Superior temporal gyrus (tissue), 1 donor: ENCODE measurements around the gene TGFA.
"Not testable (repeated sequence)": the region's sequence is repeated elsewhere in the genome, so short reads cannot be mapped to it uniquely, and the experiment has no call there.

Experiments
- DNase-seq: peaks from one replicate; pipeline ENCODE4 v3.0.0-alpha.2; 2016; ENCODE audit errors: extremely low spot score

TGFA gene

DNA sequence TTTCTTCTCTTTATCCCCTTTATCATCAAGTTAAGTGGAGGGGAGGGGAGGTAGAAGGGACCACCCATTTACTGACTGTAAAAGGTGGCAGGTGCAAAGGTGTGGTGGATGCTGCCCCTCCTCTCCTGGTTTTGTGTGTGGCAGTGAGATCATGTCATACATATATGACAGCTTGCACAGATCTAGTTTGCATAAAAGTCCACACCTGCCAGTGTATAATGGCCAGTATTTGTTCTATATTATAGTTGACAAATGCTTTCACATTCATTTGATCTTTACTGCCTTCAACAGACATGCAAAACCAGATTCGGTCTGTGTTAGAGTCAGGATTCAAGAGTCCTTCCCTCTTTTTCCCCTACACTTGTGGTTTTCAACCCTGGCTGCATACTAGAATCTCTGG, 55.1 kb downstream of the TGFA start:
- no peak for DNase-seq

DNA sequence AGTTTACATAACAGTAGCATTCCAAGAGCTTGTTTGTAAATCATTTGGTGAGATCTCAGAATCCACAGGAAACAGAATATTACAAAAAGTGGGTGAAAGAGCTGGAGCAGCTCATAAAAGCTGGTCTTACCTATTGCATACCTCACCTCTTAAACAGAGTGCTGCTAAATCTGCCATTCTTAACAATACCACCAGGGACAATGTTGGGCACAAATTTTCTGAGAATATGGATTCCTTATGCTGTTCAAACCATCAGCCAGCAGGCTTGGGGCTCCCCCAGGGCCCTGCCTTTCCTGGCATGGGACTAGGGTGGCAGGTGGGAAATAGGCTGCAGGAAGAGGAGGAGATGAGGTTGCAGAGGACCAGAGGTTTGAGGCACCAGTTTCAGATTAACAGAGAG, 55.6 kb downstream of the TGFA start:
- DNase-seq, result no peak

DNA sequence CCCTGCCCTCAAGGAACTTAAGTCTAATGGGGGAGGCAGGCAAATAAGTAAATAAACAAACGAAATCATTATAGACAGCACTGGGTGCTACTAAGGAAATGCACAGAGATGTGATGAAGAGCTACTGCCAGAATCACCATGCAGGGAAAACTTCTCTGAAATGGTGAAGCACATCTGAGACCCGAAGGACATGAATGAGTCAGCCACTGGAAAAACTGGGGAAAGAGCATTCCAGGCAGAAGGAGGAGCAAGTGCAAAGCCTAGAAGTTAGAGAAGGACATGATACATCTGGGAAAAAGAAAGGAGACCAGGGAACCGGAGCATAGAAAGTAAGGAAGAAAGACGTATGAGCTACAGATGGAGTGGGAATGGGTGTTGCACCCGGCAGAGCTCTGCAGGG, 56.8 kb downstream of the TGFA start:
- DNase-seq, result no peak

DNA sequence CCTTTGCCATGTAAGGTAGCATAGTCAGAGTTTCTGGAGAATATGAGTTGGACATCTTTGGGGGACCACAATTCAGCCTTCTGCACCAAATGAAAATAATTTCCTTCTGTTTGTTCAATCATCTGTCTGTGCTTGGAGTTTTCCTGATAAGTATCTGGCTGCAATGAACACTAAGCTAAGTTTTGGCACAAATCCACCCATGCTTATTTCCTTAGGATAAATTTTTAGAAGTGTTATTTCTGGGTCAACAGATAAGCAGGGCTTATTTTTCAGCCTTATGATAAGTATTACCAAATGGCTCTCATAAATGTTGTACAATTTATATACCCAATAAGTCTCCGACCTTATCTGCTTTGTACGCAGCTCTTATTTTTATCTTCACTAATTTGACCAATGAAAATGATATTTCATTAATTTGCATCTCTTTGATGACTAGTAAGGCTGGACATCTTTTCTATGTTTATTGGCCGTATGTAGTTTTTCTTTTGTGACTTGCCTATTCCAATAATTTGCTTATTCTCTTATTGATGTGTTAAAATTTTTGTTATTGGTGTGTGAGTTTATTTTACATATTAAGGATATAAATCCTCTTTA, 59.2 kb downstream of the TGFA start:
- DNase-seq, result no peak

DNA sequence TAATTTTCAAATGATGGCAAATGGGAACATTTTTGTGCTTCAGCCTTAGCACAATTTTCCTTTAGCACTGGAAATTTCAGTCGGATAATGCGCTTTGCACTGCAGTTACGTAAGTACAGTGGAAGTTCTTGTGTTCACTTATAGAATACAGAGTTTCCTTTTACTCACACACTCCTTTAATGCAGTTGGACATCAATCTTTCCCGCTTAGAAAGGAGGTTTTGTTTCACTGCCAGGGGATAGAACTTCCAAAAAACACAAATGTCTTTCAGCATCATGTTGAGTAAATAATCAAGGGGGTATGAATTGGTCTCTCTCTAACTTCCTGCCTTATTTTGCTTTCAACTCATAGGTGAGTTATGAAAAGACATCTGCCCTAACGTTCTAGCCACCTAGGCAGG, 63.2 kb downstream of the TGFA start:
- no peak for DNase-seq

DNA sequence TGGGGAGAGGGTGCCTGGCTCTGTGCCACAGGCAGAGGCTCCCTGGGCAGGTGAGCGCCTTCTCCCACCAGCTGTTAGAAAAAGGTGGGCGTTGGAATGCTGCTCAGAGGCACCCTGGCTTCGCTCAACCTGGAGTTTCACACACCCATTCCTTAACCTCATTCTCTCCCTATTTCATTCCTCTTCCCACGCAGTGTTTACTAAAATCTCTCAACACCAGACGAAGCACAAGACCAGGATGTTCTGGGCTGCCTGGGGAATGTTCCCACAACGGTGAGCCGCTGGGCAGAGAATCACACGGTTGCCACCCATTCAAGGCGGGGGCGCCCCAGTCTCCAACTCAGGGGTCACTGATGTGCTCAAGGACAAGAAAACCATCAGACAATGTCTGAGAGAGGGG, 64.5 kb downstream of the TGFA start:
- no peak for DNase-seq

DNA sequence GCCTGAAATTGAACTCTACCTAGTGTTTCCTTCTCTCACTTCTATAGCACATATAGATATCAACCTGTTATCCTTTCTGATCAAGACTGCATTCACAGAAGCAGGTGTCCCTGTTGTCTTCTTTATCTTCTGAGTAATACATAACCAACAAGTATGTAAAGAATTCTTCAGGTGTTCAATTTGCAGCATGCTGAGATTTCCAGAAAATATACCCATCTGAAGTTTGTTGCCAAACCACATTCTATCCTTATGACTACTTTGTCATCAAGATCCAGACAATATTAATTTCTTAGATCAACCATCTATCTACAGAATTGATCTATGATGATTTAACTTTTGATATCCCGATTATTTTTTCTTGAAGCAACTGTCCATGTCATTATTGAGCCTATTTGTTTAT, 69.5 kb downstream of the TGFA start:
- DNase-seq, result no peak

DNA sequence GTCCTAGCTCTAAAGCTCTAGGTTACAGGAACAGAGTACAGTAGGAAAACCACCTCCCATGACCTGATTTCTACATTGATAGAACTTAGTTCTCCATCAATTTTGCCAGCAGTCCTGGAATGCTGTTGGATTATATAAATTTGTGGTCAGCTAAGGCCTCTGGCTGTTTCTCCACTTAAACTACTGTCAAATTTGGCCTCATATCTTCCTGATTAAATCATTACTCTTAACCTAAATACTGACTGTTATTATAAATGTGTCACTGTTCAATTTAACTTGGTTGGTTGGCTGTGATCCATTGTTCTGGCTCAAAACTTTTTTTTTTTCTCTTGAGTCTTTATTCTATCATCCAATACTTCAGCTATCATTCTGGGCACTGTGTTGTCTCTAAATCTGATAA, 71.2 kb downstream of the TGFA start:
- no peak for DNase-seq

DNA sequence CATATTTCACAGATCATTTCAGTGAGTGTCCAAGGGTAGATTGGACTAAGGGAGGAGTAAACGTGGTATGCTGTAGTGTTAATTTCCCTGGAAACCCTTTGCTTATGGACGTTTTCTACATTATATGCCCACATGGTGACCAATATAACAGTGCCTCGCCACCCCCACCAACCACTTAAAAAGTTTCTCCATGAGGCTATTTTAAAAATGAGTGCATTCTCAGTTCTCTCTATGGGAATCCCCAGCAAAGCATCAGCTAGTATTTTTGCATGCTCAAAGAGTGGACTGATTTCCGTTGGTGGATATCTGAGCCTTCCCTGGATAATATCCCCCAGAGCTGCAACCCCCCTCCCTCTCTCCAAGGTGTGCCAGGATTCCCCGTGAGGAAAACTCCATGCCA, 73.2 kb downstream of the TGFA start:
- no peak for DNase-seq

DNA sequence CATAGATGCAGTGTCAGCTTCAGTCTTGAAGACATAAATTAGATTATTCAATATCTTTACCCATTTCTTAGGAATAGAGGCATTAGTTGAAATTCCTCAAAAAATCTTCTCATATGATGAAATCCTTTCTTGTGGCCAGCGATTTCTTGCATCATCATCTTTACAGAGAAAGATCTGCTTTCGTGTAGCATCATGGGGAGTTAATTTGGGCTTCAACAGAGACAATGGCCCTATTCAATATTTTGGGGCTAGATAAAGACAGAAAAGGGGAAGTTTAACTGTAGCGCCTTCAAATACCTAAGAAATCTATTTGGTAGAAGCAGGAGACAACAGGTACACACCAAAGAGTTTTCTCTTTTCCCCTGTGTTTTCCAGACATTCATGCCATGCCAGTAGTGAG, 73.8 kb downstream of the TGFA start:
- no peak for DNase-seq

DNA sequence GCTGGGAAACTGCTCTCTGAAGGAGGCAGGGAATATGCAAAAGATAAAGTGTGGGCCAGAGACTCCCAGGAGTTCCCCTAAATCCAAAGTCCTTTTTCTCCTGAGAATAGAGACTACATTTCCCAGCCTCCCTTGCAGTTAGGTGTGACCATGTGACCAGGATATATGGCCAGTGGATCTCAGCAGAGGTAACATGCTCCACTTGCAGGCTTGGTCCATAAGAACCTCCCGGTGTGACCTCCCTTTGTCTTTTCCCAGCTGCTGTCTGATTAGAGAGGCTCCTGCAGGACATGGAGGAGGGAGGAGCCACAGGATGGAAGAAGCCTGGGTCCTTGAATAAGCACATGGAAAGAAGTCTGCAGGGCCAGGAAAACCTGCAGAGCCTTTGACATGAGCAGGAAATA, 76.2 kb downstream of the TGFA start:
- DNase-seq, result no peak

DNA sequence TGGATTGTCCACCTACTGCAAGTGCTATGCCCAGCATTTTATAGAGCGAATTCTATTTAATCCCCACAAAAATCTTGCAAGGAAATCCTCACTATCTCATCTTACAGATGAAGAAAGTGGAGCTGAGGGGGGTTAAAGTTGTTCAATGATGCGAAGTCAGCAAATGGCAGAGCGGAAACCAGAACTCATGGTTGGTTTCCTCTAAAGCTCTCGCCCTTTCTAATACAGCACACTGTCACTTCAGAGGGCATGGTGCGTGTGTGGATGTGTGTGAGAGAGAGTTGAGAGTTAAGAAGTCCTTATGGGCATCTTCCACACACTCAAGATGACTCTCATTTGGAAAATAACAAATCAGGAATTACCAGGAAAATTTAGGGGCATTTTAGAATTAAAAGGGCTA, 78.4 kb downstream of the TGFA start:
- no peak for DNase-seq

DNA sequence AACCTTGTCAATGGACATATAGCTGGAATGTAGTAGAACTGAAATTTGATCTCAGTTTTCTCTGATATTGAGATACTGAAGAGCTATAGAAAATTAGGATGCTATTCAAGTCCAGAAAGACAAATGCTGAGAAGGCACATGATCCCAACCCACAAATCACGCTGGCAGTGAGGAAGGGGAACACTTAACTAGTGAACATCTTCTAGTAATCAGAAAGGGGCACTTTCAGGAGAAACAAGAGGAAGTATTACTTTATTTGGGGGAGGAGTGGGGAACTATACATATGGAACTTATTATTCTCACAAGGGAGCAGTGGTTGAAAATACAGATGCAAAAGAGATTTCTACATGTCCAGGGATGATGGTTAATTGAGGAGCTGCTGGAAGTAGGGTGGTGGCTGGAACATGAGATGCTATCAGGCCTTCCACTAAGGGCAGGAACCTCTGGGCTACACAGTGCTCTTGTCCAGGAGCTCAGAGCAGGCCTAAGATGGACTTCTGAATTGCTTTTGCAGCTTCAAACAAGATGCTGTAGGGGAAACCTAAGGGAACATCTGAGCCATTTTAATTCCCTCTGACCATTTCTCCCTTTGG, 79.3 kb downstream of the TGFA start:
- no peak for DNase-seq

DNA sequence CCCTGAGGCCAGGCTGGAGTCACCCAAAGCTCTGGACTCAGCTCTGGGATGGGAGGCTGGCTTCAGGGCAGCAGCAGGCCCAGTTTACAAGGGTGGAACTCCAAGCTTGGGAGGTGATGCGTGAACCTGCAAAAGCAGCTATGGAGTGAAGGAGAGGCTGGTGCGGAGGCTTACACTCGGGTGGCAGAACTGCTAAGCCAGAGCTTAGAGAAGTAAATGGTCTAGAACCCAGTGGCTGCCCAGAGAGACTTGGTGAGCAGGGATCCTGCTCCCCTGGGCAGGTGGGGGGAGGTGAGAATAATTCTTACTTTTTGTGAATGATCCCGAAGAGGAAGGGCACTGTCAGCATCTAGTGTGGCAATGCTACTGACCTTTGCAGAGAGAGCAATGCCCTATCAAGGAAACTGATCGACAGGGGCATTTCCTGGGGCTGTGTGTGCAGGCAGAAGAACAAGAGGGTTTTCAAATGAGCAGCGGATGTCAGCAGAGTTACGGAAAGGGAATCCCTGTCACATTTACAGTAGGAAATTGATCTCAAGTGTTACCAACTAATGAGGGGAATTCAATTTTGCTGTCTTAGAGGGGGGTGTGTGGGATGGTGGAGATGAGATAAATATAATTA, 80.4 kb downstream of the TGFA start:
- DNase-seq, result no peak

DNA sequence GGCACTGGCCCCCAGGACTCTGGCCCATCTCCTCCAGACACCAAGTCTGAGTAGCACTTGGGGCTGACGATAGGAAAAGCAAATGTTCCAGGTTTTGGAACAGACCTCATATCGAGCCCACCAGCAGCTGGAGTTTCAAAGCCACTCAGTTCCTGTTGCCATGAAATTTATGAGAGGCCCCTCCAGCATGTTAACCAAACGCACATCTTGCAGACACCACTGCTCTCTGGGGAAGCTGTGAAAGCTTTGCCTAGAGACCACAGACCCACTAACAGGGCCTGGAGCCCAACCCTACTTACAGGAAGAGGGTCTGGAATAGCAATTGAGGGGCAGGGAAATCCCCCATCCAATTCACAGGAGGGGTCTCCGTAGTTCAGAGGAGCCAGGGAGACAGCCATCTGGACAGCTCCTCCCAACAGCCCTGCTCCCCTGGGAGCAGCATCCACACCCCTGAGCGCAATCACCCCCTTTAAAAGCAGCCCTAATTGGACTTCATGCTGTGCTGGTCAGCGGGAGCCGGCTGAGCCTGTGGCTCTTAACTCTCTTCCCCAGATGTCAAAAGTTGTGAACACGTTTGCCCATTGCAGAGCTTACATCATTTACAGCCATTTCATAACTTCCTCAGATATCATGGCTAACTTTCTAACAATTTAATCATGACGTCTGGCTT, 81.3 kb downstream of the TGFA start:
- DNase-seq, result no peak

DNA sequence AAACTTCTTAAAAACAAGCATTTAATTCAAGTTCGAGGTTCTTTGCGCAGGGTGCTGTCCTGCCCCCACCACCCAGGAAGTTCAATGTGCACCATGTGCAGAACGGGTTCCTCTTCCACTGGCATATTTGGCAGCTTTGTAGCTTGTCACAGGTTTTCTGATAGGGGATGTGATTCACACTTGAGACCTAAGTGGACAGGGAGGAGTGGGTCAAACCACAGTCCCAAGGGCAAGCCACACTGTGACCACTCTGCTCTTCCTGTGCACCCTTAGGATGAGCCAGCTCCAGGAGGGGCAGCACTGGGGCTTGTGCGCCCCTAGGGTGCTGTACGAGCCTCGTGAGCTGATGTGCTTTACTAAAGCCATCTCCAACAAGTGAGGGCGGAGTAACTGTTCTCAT, 82.5 kb downstream of the TGFA start:
- DNase-seq, result no peak

DNA sequence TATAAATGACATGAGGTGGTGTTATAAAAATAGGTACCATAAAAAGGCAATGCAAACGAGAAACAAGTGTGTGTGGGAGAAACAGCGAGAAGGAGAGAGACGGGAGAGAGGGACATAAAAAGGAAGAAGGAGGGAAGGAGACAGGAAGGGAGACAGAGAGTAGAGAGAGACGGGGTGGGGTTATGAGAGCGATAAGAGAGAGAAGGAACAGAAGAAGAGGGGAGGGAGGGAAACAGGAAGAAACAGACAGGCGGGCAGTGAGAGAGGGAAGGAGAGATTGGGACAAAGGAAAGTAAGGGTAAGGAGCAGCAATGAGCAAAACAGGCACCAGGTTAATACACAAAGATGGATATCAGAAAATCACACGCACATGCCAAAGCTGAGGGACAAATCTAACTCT, 83.7 kb downstream of the TGFA start:
- DNase-seq, result no peak

DNA sequence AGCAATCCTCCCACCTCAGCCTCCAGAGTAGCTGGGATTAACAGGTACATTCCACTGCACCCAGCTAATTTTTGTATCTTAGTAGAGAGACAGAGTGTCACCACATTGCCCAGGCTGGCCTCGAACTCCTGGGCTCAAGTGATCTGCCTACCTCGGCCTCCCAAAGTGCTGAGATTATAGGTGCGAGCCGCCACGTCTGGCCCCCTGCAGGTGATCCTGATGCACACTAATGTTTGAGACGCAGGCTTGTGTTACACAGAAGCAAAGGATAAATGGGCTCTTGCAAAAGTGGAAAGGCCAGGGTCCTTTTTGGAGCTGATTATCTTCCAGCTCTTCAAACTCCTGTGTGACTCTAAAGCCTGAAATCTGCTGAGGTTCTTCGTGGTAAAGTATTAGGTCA, 84.2 kb downstream of the TGFA start:
- DNase-seq, result no peak

DNA sequence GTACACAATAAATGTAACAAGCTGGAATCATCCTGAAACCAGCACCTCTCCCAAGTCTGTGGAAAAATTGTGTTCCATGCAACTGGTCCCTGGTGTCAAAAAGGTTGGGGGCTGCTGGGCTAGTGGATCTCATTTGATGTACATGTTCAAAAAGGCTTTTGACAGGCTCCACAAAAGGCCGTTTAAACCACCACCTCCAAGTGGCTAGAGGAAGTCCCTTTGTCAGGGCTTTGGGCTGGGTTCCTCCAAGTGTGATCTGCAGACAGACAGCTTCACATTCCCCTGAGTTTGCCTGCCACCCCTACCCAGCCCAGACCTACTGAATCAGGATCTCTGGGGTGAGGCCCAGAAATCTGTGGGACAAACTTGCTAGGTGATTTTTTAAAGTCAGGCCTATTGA, 84.7 kb downstream of the TGFA start:
- DNase-seq, result no peak

DNA sequence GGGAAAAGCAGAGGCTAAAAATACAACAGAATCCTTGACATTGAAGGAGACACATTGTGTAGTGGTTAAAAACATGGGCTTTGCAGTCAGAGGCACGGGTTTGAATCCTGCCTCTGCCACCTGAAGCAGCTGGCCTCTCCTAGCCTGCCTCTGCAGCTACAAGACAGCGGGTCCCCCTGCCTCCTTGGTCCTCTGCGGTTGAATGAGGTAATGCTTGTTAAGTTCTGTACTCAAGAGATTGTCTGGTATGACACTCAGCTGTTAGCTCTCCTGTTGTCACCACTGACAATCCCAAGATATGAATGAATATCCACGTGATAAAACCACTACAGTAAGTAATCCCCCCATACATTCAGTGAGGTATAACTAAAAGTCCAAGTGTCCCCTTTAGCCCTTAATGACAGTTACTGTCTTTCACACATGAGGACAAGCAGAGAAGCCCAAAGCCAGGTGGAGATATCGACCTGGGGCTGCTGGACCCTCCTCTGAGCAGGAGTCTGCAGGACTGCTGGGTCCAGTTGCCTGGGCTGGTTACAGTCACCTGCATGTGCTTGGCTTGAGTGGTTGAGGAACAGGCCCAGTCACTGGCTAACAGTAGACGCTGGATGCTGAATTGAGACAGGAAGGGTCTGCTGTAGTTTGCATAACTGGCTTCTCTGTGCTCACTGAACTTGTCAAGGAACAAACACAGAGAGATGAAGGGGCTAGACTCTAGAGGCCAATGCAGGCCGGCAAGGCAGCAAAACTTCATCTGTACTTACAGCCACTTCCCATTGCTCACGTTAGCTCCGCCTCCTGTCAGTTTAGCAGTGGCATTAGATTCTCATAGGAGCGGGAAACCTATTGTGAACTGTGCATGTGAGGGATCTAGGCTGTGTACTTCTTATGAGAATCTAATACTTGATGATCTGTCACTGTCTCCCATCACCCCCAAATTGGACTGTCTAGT, 85.5 kb downstream of the TGFA start:
- no peak for DNase-seq

DNA sequence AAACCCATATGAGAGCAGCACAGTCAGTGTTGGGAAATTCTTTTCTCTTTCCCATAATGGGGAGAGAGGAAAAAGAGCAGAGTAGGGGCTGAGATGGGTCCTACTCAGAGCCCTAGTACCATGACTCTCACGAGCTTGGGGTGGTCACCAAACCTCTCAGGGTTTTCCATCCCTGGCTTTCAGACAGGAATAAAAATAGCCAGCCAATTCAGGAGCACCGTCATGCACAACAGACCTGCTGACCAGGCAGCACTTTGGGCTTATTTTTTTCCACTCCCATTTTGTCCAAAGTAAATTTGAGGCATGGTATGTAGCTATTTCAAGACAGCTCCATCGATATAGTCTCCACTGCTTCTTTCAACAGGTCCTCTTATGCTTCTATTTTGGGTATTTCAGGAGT, 86.4 kb downstream of the TGFA start:
- no peak for DNase-seq

DNA sequence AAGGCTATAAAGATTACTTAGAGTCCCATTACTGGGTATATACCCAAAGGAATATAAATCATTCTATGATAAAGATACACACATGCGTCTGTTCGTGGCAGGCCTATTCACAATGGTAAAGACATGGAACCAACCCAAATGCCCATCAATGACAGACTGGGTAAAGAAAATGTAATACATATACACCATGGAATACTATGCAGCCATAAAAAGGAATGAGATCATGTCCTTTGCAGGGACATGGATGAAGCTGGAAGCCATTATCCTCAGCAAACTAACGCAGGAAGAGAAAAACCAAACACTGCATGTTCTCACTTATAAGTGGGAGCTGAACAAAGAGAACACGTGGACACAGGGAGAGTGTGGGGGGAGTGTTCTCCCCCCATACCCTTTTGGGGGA, 87.0 kb downstream of the TGFA start:
- DNase-seq, result not testable (repeated sequence)
